ENCODE results near the gene DNAJC12. TPM values are rescaled to one million over a fixed set of nuclear protein-coding genes. Genes with fewer than 3 reads are reported as not detected.
"Not testable (repeated sequence)": the region's sequence is repeated elsewhere in the genome, so short reads cannot be mapped to it uniquely, and the experiment has no call there.

The DNAJC12 gene
- total RNA-seq, 1 donor from 2014 or later = 6.1 TPM

DNA sequence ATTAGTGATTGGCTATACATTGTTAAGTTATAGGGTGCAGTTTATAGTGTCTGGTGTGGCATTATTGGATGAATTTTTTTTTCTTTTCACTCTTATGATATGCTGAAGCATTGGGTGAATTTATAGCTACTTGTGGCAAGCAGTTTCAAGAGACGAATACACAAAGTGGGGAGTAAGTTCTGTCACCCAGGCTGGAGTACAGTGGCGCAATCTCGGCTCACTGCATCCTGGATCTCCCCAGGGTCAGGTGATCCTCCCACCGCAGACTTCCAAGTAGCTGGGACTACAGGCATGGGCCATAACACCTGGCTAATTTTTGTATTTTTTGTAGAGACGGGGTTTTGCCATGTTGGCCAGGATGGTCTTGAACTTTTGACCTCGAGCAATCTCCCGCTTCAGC is 40.1 kb upstream of the DNAJC12 start:
- no peaks in the 10 kb centered on the region for H3K36me3 Mint-ChIP-seq (ENCODE audit: insufficient read depth)
- no peaks in the 10 kb centered on the region for H3K4me1 Mint-ChIP-seq (ENCODE audit: low read depth)
- H3K4me3 Mint-ChIP-seq (ENCODE audit: low read depth) = no peak overlapping the region
- TF ChIP-seq, protein P1, sequence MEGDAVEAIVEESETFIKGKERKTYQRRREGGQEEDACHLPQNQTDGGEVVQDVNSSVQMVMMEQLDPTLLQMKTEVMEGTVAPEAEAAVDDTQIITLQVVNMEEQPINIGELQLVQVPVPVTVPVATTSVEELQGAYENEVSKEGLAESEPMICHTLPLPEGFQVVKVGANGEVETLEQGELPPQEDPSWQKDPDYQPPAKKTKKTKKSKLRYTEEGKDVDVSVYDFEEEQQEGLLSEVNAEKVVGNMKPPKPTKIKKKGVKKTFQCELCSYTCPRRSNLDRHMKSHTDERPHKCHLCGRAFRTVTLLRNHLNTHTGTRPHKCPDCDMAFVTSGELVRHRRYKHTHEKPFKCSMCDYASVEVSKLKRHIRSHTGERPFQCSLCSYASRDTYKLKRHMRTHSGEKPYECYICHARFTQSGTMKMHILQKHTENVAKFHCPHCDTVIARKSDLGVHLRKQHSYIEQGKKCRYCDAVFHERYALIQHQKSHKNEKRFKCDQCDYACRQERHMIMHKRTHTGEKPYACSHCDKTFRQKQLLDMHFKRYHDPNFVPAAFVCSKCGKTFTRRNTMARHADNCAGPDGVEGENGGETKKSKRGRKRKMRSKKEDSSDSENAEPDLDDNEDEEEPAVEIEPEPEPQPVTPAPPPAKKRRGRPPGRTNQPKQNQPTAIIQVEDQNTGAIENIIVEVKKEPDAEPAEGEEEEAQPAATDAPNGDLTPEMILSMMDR (IDR thresholded peaks at IDR 0.05; ENCODE audit: unreplicated experiment) = no peak
- no peaks in the 10 kb centered on the region for H3K9me3 Mint-ChIP-seq (ENCODE audit: low read depth)
- H3K27ac Mint-ChIP-seq = no peak overlapping the region
- no peaks in the 10 kb centered on the region for H3K27me3 Mint-ChIP-seq
- DNase-seq (ENCODE audit: low spot score, unreplicated experiment) = no peak

- not testable (repeated sequence) for H3K36me3 Mint-ChIP-seq (ENCODE audit: insufficient read depth); DNase-seq (ENCODE audit: low spot score, unreplicated experiment); H3K27me3 Mint-ChIP-seq; H3K4me1 Mint-ChIP-seq (ENCODE audit: low read depth); H3K4me3 Mint-ChIP-seq (ENCODE audit: low read depth); H3K9me3 Mint-ChIP-seq (ENCODE audit: low read depth)
- H3K27ac Mint-ChIP-seq = peak overlapping the region; percentile 52
Observed at GRCh38 chr10:67877421-67877820, 39.4 kb upstream of the DNAJC12 start.

GRCh38 chr10:67875340-67876238 is 37.6 kb upstream of the DNAJC12 start:
- no peak overlapping the region for H3K27ac Mint-ChIP-seq
- no peaks in the 10 kb centered on the region for H3K36me3 Mint-ChIP-seq (ENCODE audit: insufficient read depth)
- DNase-seq (ENCODE audit: low spot score, unreplicated experiment) = no peak
- H3K4me3 Mint-ChIP-seq (ENCODE audit: low read depth) = no peak overlapping the region
- no peaks in the 10 kb centered on the region for H3K9me3 Mint-ChIP-seq (ENCODE audit: low read depth)
- no peaks in the 10 kb centered on the region for H3K4me1 Mint-ChIP-seq (ENCODE audit: low read depth)
- TF ChIP-seq, protein P1 (IDR thresholded peaks at IDR 0.05; ENCODE audit: unreplicated experiment) = no peak
- H3K27me3 Mint-ChIP-seq = no peaks in the 10 kb centered on the region

DNA sequence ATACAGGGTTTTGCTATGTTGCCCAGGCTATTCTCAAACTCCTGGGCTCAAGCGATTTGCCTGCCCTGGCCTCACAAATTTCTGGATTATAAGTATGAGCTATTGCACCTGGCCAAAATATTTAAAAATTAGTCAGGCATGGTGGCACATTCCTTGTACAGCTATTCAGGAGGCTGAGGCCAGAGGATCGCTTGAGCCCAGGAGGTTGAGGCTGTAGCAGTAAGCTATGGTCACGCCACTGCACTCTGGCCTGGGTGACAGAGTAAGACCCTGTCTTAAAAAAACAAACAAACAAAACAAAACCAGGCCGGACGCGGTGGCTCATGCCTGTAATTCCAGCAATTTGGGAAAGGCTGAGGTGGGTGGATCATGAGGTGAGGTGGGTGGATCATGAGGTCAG is 32.0 kb upstream of the DNAJC12 start:
- no peak for DNase-seq (ENCODE audit: low spot score, unreplicated experiment)
- TF ChIP-seq, protein P1 (IDR thresholded peaks at IDR 0.05; ENCODE audit: unreplicated experiment) = no peak
- no peaks in the 10 kb centered on the region for H3K4me1 Mint-ChIP-seq (ENCODE audit: low read depth)
- H3K27ac Mint-ChIP-seq = no peak overlapping the region
- H3K36me3 Mint-ChIP-seq (ENCODE audit: insufficient read depth) = no peaks in the 10 kb centered on the region
- H3K9me3 Mint-ChIP-seq (ENCODE audit: low read depth) = no peaks in the 10 kb centered on the region
- H3K4me3 Mint-ChIP-seq (ENCODE audit: low read depth) = no peak overlapping the region
- no peaks in the 10 kb centered on the region for H3K27me3 Mint-ChIP-seq

DNA sequence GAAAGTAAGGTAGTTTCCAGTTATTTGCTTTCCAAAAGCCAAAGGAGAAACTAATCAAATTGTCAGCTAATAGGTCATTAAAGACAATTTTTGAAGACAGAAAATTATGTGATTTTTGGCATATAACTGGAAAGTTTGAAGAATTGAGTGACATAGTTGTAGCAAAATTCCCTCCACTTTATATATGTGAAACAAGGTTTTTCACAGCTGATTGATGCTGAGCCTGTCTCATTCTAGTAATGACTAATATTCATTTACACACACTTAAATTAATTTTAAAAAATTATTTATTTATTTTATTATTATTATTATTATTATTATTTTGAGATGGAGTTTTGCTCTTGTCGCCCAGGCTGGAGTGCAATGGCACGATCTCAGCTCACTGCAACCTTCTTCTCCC is 30.1 kb upstream of the DNAJC12 start:
- Mint-ChIP-seq H3K27ac (no peak overlapping the region), H3K36me3 (ENCODE audit: insufficient read depth) (no peaks in the 10 kb centered on the region), H3K4me1 (ENCODE audit: low read depth) (no peaks in the 10 kb centered on the region), H3K9me3 (ENCODE audit: low read depth) (no peaks in the 10 kb centered on the region), H3K27me3 (no peaks in the 10 kb centered on the region), H3K4me3 (ENCODE audit: low read depth) (no peak overlapping the region)
- no peak for DNase-seq (ENCODE audit: low spot score, unreplicated experiment)
- TF ChIP-seq, protein P1 (IDR thresholded peaks at IDR 0.05; ENCODE audit: unreplicated experiment) = no peak

All from progenitor cell of endocrine pancreas (in vitro differentiated cells).